Activated T-helper 17 cell treated with anti-CD3 and anti-CD28 coated beads, Interleukin-2, amount 50 U/mL, for 72 hours (primary cell): ENCODE measurements around the gene ASTL. TPM values are rescaled to one million over a fixed set of nuclear protein-coding genes. Genes with fewer than 3 reads are reported as not detected.

Experiments
- ATAC-seq: fragments of 150-1000 bp; cut with Tn5 transposase; replicated peaks from 2 replicates; pipeline ENCODE4 v1.10.0; 2021; ENCODE audit warnings: mild to moderate bottlenecking, moderate library complexity
- H3K27ac Mint-ChIP-seq: one replicate; pipeline ENCODE4 v1.8.0; 2022; ENCODE audit warnings: mixed read lengths
- H3K27me3 Mint-ChIP-seq: one replicate; pipeline ENCODE4 v1.8.0; 2022; ENCODE audit warnings: mixed read lengths
- H3K36me3 Mint-ChIP-seq: one replicate; pipeline ENCODE4 v1.8.0; 2022; ENCODE audit warnings: low read depth, mild to moderate bottlenecking, mixed read lengths
- H3K4me1 Mint-ChIP-seq: one replicate; pipeline ENCODE4 v1.8.0; 2022; ENCODE audit warnings: mixed read lengths
- H3K4me3 Mint-ChIP-seq: one replicate; pipeline ENCODE4 v1.8.0; 2022; ENCODE audit warnings: mild to moderate bottlenecking, mixed read lengths
- H3K9me3 Mint-ChIP-seq: one replicate; pipeline ENCODE4 v1.8.0; 2022; ENCODE audit warnings: mixed read lengths
- total RNA-seq, 2 donors: library from RNA; stranded (reverse); gene quantifications; one replicate each; pipeline ENCODE4 v1.2.3, GENCODE V29; 2022

The ASTL gene
- total RNA-seq, 2 donors from 2014 or later: 0.93 to 6.9 TPM

- H3K36me3 Mint-ChIP-seq: peaks cover 27% of the 10 kb centered on the region
- peak overlapping the region; percentile 5 for H3K27ac Mint-ChIP-seq
- no peak overlapping the region for H3K4me3 Mint-ChIP-seq
- H3K27me3 Mint-ChIP-seq: no peaks in the 10 kb centered on the region
- no peak for ATAC-seq
- no peaks in the 10 kb centered on the region for H3K9me3 Mint-ChIP-seq
- peaks cover 20% of the 10 kb centered on the region for H3K4me1 Mint-ChIP-seq
Measured at GRCh38 chr2:96134421-96134820, 3.9 kb downstream of the ASTL start.

DNA sequence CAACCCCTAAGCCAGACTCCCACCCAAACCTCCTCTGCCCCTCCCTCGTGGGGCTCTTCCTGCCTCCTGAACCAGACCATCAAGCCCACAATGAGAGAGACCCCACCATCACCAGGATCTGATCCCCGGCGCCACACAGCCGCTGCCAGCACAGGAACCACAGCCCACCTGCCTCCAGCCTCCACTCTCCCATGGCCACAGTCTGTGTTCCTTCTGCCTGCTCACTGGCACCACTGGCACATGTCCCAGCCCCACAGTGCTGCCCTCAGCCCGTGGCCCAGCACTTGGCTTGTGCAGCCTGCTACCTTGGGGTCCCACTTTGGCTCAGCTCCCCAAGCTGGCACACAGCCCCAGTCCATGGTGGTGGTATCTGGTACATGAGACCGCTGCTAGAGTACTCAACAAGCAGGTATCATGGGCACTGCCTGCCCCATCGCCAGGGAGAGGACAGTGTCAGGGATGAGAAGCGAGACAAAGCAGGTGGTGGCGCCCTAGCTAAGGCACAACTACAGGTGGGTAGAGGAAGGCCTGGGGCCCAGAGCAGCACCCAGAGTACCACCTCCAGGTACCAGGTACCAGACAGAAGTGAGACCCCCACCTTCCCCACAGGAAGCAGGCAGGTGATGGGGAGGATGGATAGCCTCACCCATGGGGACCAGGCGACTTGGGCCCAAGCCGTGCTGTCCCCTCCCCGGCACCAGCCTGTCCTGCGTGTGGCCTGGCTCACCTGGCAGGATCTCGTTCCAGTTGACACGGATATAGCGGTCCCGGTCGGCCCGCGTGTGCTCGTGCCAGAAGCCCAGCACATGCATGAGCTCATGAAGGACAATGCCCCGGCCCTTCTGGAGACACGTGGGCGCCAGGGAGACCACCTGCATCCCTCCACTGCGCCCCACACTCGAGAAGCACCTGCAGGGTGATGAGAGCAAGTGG lies 6.2 kb downstream of the ASTL start:
- peak overlapping the region; percentile 62 for H3K4me3 Mint-ChIP-seq
- H3K4me1 Mint-ChIP-seq: peaks cover 20% of the 10 kb centered on the region
- H3K9me3 Mint-ChIP-seq: no peaks in the 10 kb centered on the region
- no peaks in the 10 kb centered on the region for H3K27me3 Mint-ChIP-seq
- no peak for ATAC-seq
- peaks cover 46% of the 10 kb centered on the region for H3K36me3 Mint-ChIP-seq
- H3K27ac Mint-ChIP-seq: peak overlapping the region; percentile 94

DNA sequence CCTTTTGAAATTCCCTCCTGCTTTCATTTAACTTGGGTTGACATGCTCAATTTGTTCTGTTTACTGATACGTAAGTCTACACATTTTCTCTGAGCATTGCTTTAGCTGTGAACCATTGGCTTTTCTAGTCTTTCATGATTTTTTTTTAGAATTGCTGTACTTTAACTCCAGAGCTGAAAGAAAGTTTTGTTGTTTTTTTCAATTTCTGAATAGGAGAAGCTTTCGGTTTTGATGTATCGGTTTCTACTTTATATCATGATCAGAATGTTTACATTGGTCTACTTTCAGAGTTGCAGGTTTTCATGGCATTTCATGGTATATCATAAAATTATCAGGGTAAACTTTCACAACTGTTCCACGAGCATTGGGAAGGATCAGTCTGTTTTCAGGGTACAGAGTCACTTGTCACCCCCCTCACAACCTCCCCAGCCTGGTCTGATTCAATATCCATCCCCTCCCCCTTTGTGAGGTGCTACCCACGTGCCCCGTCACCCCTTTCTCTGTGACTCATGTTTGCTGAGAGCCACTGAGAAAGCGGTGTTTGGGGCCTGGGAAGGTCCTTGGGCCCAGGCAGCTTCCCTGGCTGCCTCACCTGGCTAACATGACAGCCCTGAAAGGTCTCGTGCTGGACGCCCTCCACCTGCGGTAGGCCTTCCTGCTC lies 7.0 kb downstream of the ASTL start:
- H3K9me3 Mint-ChIP-seq: no peaks in the 10 kb centered on the region
- peak overlapping the region; percentile 94 for H3K27ac Mint-ChIP-seq
- H3K4me3 Mint-ChIP-seq: peak overlapping the region; percentile 62
- peaks cover 20% of the 10 kb centered on the region for H3K4me1 Mint-ChIP-seq
- H3K36me3 Mint-ChIP-seq: peaks cover 52% of the 10 kb centered on the region
- no peaks in the 10 kb centered on the region for H3K27me3 Mint-ChIP-seq
- ATAC-seq: peak; percentile 86

GRCh38 chr2:96130483-96130882 lies 7.8 kb downstream of the ASTL start:
- Mint-ChIP-seq H3K4me3 (no peak overlapping the region), H3K27me3 (no peaks in the 10 kb centered on the region), H3K4me1 (peaks cover 20% of the 10 kb centered on the region), H3K36me3 (peaks cover 60% of the 10 kb centered on the region), H3K9me3 (no peaks in the 10 kb centered on the region), H3K27ac (peak overlapping the region; percentile 94)
- ATAC-seq: no peak

GRCh38 chr2:96129528-96130120 lies 8.7 kb downstream of the ASTL start:
- H3K27ac Mint-ChIP-seq: no peak overlapping the region
- peaks cover 69% of the 10 kb centered on the region for H3K36me3 Mint-ChIP-seq
- peaks cover 8% of the 10 kb centered on the region for H3K27me3 Mint-ChIP-seq
- peaks cover 20% of the 10 kb centered on the region for H3K4me1 Mint-ChIP-seq
- no peaks in the 10 kb centered on the region for H3K9me3 Mint-ChIP-seq
- H3K4me3 Mint-ChIP-seq: no peak overlapping the region
- ATAC-seq: no peak

GRCh38 chr2:96128456-96128855 lies 9.8 kb downstream of the ASTL start:
- H3K9me3 Mint-ChIP-seq: no peaks in the 10 kb centered on the region
- H3K27ac Mint-ChIP-seq: no peak overlapping the region
- H3K4me3 Mint-ChIP-seq: no peak overlapping the region
- peaks cover 80% of the 10 kb centered on the region for H3K36me3 Mint-ChIP-seq
- H3K27me3 Mint-ChIP-seq: peaks cover 9% of the 10 kb centered on the region
- no peak for ATAC-seq
- H3K4me1 Mint-ChIP-seq: peaks cover 20% of the 10 kb centered on the region

- ATAC-seq: no peak
- H3K27me3 Mint-ChIP-seq: peaks cover 33% of the 10 kb centered on the region
- H3K4me3 Mint-ChIP-seq: no peak overlapping the region
- H3K9me3 Mint-ChIP-seq: no peaks in the 10 kb centered on the region
- no peak overlapping the region for H3K27ac Mint-ChIP-seq
- peaks cover 7% of the 10 kb centered on the region for H3K4me1 Mint-ChIP-seq
- peaks cover 58% of the 10 kb centered on the region for H3K36me3 Mint-ChIP-seq
Measured at GRCh38 chr2:96124406-96125265, 13.7 kb downstream of the ASTL start.

GRCh38 chr2:96123936-96124335 lies 14.4 kb downstream of the ASTL start:
- peaks cover 38% of the 10 kb centered on the region for H3K27me3 Mint-ChIP-seq
- H3K4me3 Mint-ChIP-seq: no peak overlapping the region
- H3K36me3 Mint-ChIP-seq: peaks cover 54% of the 10 kb centered on the region
- ATAC-seq: no peak
- H3K27ac Mint-ChIP-seq: no peak overlapping the region
- peaks cover 7% of the 10 kb centered on the region for H3K4me1 Mint-ChIP-seq
- H3K9me3 Mint-ChIP-seq: no peaks in the 10 kb centered on the region

GRCh38 chr2:96123290-96123689 lies 15.0 kb downstream of the ASTL start:
- Mint-ChIP-seq H3K9me3 (no peaks in the 10 kb centered on the region), H3K4me1 (peaks cover 7% of the 10 kb centered on the region)

GRCh38 chr2:96122391-96122790 lies 15.9 kb downstream of the ASTL start:
- H3K4me3 Mint-ChIP-seq: no peak overlapping the region
- peaks cover 41% of the 10 kb centered on the region for H3K36me3 Mint-ChIP-seq
- no peak overlapping the region for H3K27ac Mint-ChIP-seq
- peak; percentile 17 for ATAC-seq
- peaks cover 41% of the 10 kb centered on the region for H3K27me3 Mint-ChIP-seq
- no peaks in the 10 kb centered on the region for H3K9me3 Mint-ChIP-seq
- peaks cover 7% of the 10 kb centered on the region for H3K4me1 Mint-ChIP-seq

More at GRCh38 chr2:96123290-96123689, 15.0 kb downstream of the ASTL start:
- Mint-ChIP-seq H3K27ac (no peak overlapping the region), H3K27me3 (peaks cover 41% of the 10 kb centered on the region), H3K4me3 (no peak overlapping the region), H3K36me3 (peaks cover 49% of the 10 kb centered on the region)
- ATAC-seq: no peak

DNA sequence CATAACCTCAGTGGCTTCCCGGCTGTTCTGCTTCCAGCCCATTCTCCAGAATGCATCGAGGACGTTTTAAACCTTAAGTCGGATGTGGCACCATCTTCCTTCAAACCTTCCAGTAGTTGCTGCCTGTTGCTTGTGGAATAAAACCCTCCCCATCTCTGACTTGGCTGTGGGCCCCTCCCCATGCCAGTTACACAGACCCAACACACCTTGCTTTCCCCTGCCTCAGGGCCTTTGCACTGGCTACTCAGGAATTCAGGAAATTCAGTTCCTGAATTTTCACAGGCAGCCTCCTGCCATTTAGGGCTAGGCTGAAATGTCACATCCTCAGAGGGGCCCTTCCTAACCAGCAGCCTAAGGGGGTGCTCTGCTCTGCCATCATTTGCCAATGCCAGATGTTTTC lies 16.9 kb downstream of the ASTL start:
- Mint-ChIP-seq H3K4me3 (no peak overlapping the region), H3K36me3 (peaks cover 32% of the 10 kb centered on the region), H3K4me1 (peaks cover 7% of the 10 kb centered on the region), H3K27me3 (peaks cover 41% of the 10 kb centered on the region), H3K9me3 (no peaks in the 10 kb centered on the region), H3K27ac (no peak overlapping the region)
- no peak for ATAC-seq

GRCh38 chr2:96120991-96121390 lies 17.3 kb downstream of the ASTL start:
- Mint-ChIP-seq H3K4me1 (peaks cover 7% of the 10 kb centered on the region), H3K36me3 (peaks cover 28% of the 10 kb centered on the region), H3K4me3 (no peak overlapping the region), H3K27me3 (peaks cover 41% of the 10 kb centered on the region), H3K9me3 (no peaks in the 10 kb centered on the region), H3K27ac (no peak overlapping the region)
- no peak for ATAC-seq

DNA sequence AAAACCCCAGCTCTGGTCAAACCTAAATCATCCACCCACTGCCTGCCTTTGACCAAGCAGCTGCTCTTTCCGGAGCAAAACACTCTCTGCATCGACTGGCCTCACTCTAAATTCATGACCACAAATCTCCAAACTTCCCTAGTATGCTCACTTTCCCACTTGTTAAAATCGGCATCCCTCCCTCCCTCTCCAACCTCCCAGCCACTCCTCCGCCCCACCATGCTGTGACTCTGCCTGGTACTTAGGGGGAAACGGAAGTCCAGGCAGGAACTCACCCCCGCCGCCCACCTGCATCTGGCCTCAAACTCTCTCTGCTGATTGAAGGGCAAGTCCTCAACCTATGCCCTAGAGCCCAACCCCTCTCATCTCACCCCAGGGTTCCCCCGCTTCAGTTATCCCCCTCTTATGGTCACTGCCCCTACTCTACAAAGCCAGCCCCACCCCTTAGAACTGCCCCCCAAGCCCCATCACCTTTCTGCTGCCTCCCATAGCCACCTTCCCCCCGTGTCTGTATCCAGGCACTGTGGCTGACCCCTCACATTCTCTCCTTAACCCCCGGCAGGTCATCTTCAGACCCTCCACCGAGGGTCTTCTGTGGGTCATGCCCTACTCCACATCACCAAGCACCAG lies 18.1 kb downstream of the ASTL start:
- H3K4me3 Mint-ChIP-seq: no peak overlapping the region
- H3K36me3 Mint-ChIP-seq: peaks cover 20% of the 10 kb centered on the region
- H3K27ac Mint-ChIP-seq: no peak overlapping the region
- peaks cover 44% of the 10 kb centered on the region for H3K27me3 Mint-ChIP-seq
- H3K4me1 Mint-ChIP-seq: peaks cover 7% of the 10 kb centered on the region
- ATAC-seq: no peak
- H3K9me3 Mint-ChIP-seq: no peaks in the 10 kb centered on the region

GRCh38 chr2:96119389-96119751 lies 18.9 kb downstream of the ASTL start:
- peaks cover 37% of the 10 kb centered on the region for H3K27me3 Mint-ChIP-seq
- peaks cover 7% of the 10 kb centered on the region for H3K4me1 Mint-ChIP-seq
- H3K27ac Mint-ChIP-seq: no peak overlapping the region
- H3K36me3 Mint-ChIP-seq: peaks cover 12% of the 10 kb centered on the region
- ATAC-seq: no peak
- no peaks in the 10 kb centered on the region for H3K9me3 Mint-ChIP-seq
- peak overlapping the region; percentile 31 for H3K4me3 Mint-ChIP-seq
